HTERT RPE-1 (cell line): ENCODE results near the gene KRT74.
"Not testable (repeated sequence)": the region's sequence is repeated elsewhere in the genome, so short reads cannot be mapped to it uniquely, and the experiment has no call there.

Source experiments
- in situ Hi-C: fragments of 300-500 bp; cut with MboI; formaldehyde crosslinking; loops from 4 replicates; pipeline ENCODE4 v1.14.3; 2020; ENCODE audit warnings: low sequenced_read_pairs

Gene KRT74

DNA sequence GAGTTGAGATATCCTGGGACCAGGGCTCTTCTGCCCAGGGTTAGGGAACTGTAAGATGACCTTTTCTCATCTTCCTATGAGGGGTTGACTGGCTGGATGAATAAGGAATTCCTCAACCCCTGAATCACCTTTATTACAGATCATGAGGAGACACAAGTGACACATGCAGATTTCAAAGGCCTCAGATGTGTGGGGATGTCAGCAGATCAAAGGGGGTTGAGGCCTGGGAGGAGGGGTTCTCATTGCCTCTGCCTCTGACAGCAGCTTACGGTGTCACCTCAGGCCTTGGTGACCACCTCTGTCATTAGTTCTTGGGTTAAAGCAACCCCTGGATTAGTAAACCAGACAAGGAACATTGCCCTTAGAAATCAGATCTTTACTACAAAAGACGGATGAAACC is 29.7 kb upstream of the KRT74 start:
- in situ Hi-C loops = no loop called here

DNA sequence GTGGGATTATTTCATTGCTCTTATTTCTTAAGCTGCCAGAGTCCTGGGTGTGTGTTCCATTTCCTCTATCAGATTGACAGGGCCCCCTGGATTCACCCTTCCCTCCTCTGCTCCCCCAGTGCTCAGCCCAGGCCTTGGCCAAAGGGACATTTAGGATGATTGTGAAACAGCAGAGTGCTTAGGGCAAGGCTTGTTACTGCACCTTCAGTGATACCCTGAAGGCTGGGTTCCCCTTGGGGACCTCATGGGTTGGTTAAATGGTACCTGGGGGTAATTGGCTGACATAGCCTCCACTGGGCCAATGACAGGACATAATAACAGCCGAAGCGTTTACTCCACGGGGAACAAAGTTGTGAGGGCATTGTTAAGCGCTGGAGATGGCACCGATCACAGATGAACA is 28.9 kb upstream of the KRT74 start:
- in situ Hi-C loops = no loop called here

DNA sequence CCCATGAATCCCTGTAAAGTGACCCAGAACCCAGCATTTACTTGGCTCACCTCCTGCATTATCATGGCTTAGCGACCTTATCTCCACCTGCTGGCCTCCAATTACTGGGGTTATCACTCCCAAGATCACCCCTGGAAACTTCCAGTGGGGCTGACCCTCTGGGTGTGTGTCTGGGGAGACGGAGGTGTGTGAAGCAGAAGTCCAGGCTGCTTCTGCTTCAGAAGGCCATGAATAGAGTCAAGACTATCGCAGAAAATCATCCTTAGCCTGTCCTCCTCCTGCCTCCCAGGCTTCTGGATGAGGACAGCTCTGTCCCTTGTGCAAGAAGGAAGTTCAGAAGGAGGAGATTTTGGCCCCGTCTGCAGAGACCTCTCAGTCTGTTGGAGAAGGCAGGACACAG is 28.0 kb upstream of the KRT74 start:
- in situ Hi-C loops = no loop called here

DNA sequence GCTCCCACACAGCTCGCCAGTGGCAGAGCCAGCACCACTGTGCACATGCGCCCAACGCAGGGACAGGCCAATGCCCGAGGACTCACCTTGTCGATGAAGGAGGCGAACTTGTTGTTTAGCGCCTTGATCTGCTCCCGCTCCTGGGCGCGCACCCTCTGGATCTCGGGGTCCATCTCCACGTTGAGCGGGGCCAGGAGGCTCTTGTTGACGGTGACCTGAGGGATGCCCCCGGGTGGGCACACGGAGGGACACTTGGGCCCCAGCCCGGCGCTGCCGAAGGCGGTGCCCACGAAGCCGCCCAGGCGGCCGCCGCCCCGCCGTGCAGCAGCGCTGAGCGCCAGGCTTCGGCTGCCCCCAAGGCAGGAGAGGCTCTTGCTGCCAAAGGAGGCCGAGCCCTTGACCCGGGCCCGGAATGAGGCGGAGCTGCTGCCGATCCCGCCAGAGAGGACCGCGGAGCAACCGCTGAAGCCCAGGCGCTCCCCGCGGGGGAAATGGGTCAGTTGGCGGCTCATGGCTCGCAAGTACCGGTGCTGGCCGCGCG is 27.4 kb upstream of the KRT74 start, which contains the start of gene KRT72:
TSS of gene KRT72 (minus strand) at position 523 of the 541 bp plus-strand sequence. CDS start at position 512, 11 bp downstream.
- in situ Hi-C loops = no loop called here

DNA sequence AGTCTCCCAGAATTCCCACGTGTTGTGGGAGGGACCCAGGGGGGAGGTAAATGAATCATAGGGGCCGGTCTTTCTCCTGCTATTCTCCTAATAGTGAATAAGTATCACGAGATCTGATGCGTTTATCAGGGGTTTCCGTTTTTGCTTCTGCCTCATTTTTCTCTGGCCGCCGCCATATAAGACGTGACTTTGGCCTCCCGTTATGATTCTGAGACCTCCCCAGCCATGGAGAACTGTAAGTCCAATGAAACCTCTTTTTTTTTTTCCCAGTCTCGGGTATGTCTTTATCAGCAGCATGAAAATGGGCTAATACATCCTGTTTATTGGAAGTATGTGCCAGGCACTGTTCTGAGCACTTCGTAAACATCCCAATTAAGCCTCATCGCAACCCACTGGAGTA is 26.8 kb upstream of the KRT74 start:
- in situ Hi-C loops = no loop called here

DNA sequence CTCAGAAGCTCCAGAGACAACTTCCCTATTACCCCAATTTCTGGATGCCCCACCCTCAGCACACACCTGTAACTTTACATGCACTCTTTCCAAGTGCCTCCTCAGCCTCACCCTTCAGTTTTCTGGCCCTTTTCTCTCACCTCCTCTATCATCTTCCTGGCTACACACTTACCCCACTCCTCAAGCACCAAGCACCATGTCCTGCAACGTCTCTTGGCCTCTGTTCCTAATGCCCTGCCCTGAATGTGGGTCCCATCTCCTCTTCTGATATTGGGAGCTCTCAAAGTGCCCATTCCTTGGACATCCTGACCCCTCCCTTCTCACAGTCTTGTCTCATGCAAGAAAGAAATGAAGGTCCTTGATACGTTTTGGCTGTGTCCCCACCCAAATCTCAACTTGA is 26.4 kb upstream of the KRT74 start:
- in situ Hi-C loops = no loop called here

DNA sequence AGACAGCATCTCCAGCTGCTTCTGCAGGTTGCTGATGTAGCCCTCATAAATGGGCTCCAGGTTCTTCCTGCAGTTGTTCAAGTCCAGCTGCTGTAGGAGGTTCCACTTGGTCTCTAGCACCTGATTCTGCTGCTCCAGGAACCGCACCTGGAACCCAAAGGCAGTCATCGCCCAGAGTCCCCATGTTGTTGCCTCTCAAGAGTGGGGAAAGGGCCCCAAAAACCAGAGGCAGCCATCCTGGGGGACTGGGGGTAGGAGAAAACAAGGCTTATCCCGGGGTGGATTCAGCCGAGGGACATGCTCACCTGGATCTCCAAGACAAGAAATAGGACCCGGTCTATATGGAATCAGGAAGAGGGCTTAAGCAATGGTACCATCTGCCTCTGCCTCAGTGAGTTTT is 25.3 kb upstream of the KRT74 start:
- in situ Hi-C loops = no loop called here

DNA sequence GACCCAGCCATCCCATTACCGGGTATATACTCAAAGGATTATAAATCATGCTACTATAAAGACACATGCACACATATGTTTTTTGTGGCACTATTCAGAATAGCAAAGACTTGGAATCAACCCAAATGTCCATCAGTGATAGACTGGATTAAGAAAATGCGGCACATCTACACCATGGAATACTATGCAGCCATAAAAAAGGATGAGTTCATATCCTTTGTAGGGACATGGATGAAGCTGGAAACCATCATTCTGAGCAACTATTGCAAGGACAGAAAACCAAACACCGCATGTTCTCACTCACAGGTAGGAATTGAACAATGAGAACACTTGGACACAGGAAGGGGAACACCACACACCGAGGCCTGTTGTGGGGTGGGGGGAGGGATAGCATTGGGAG is 20.6 kb upstream of the KRT74 start:
- in situ Hi-C loops = not testable (repeated sequence)

DNA sequence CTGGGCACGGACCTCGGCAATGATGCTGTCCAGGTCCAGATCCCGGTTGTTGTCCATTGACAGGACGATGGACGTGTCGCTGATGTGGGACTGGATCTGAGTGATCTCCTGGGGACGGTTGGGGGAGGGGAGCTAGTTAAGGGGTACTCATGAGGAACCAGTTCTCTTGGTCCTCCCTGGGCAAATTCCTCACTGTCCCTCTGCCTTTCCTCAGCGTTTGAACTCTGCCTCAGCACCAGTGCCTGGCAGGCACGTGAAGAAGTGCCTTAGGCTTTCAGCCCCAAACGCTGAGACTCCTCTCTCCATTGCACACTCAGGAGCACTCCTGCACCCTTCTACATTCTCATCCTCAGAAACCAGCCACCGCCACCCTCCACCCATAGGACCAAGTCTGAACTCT is 17.9 kb upstream of the KRT74 start:
- in situ Hi-C loops = no loop called here

DNA sequence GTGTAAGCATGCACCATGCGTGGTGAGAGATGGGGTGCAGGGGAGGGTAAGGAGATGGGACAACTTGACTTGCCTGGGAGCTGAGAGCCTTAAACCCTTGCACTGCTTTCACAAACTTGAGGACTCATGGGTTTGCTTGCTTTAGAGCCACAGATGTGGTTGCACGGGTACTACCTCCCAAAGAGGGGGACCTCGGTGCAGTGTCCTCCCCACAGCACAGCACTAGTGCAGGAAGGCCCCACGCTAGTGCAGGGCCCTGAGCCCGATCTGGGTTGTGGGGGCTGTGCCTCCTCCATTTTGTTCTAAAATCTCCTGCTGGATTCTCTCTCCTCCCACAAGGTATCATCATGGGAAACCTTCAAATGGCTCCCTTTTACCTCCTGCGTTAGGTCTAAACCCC is 16.4 kb upstream of the KRT74 start:
- in situ Hi-C loops = no loop called here

DNA sequence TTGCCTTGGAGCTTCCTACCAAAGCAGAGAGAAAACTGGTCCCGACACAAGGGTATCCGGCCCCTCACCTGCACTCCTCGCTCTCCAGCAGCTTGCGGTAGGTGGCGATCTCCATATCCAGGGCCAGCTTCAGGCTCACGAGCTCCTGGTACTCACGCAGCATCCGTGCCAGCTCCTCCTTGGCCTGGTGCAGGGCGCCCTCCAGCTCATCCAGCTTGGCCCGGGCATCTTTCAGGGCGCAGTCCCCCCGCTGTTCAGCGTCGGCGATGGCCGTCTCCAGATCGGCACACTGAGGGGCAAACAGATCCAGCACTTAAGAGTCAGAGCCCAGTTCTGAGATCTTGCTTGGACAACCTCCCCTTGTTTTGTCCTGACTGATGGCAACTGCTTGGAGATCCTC is 13.9 kb upstream of the KRT74 start:
- in situ Hi-C loops = no loop called here

DNA sequence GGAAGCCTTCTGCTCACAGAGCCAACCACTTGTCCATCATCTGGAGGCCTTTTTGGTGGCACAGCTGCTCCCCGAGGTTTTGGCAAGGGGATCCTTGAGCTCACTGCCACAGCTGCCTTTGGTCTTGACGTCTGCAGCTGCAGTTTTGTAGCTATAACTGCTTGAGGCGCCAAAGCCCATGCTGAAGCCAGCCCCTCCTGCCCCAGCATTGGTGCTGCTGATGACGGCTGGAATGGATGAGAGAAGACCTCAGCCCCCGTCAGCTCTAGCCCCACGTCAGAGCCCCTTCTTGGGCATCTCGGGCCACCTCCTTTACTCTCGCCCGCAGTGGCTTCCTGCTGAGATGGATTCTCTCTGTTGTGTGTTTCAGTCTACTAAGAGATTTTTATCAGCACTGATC is 12.3 kb upstream of the KRT74 start:
- in situ Hi-C loops = no loop called here

DNA sequence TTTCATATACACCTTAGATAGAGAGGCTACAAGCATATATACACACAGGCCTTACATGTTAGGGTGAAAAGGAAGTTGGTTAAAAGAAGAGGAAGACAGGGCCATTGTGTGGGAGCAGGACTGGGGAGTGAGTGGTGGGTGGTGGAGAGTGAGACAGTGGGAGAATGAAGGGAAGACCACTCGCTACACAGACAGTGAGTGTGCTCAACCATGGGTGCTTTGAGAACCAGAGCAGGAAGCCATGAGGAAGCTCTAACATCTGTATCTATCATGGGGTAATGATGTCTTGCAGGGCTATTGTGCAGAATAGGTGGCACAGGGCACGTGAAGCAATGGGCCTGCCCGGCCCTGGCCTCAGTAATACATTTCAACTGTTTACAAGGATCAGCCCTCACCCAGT is 11.4 kb upstream of the KRT74 start:
- in situ Hi-C loops = no loop called here

DNA sequence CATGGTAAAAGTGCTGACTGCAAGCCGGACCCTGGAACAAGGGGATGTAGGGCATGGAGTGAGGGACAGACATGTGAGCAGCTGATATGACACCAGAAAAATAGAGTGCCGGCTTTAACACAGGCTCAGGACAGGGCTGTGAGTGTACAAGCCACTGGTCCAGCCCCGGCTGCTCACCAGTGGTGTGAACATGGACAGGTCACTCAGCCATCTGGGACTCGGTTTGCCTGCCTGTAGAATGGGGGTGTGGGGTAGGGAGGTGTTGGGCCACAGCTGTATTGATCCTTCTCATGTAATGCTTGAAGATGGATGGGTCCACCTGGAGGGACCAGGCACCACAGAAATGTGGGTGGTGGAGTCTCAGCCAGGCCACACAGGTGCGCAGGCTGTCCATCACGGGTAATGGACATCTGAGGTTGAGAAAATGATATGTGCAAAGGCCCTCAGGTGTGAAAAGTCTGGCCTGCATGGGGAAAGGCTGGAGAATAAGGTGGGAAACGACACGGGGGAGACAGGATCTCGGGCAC is 10.6 kb upstream of the KRT74 start:
- in situ Hi-C loops = no loop called here

DNA sequence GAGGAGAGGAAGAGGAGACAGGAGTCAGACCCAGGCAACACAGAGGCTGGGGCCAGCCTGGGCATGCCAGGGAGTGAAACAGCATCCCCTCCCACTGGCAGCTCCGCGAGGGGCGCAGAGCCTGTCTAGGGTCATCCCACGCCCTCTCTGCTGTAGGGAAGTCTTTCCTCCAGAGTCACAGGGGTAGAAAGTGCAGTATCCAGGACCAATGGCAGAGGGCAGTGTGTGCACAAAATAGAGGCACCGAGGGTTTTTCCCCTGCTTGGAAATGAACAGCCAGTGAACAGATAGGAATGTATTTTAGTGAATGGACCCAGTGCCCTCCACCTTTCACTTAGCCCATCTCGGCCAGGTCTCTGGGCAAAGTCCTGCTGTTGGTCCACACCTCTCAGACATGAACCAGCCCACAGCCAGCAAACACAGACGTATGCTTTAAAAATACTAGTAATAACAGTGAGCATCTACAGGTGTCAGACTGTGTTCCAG is 9.4 kb upstream of the KRT74 start:
- in situ Hi-C loops = no loop called here

DNA sequence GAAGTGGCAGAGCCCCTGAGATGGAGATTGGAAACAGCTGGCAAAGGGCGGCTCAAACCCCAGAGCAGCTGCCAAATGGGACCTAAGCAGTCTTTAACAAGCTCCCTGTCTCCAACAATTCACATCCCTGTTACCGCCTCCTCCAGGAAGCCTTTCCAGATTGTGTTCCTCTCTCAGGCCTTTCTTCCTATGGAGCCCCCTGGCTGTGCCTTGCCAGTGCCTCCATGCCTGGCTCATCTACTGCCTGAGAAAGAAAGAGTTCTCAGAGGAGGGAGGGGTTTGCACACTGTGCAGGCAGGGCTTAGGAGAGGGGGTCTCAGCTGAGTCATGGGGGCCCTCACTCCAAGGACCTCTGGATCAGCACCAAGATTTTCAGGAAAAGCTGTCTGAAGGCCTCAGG is 8.8 kb upstream of the KRT74 start:
- in situ Hi-C loops = no loop called here

DNA sequence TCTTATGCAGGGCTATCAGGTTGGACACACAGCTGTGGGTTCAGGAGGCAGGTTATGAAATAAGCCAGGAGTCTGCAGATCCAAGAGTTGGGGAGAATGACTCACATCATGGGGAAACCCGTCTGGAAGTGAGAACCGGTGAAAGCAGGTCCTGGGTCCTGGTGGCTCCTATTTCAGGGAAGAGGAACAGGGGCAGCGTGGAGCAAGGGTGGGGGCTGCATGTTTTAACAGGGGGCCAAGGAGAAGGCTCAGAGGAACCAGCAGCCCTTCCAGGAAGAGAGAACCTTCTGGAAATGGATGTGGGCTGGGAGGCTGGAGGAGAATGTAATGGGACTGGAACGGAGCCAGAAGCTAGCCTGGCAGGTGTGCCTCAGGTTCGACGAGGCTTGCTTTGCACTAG is 7.8 kb upstream of the KRT74 start:
- in situ Hi-C loops = no loop called here

DNA sequence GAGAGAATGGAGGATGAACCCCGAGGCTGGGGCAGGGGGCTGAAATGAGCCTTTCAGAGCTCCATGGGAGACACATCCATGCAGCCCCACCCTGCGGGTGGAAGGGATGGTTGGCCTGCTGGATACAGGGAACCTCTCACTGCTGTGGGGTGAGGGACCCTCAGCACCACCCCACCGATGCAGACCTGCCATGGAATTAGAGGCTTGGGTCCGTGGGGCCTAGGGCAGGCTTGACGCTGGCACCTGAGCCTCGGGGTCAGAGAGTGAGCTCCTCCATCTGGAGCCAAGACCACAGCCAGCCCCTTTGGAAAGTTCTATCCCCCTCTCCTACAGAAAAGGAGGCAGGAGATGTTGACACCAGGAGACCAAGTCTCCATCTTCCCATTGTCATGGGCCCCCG is 7.4 kb upstream of the KRT74 start:
- in situ Hi-C loops = no loop called here

DNA sequence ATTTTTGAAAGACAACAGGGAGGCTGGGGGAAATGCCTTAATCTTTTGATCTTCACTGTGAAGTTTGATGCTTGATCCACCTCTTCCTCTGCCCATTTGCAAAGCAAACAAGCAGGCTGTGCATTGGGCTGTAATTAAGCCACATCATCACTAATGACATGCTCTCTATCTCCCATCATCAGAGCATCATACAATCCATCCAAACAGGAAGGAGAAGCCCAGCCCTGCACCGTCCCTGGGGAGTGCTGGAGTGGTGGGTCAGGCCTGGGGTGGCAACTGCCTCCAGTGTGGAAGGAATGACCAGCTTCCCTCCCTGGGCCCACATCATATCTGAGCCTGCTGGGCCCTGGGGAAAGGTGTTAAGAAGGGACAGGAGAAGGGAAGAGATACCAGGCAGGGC is 6.9 kb upstream of the KRT74 start:
- in situ Hi-C loops = no loop called here

DNA sequence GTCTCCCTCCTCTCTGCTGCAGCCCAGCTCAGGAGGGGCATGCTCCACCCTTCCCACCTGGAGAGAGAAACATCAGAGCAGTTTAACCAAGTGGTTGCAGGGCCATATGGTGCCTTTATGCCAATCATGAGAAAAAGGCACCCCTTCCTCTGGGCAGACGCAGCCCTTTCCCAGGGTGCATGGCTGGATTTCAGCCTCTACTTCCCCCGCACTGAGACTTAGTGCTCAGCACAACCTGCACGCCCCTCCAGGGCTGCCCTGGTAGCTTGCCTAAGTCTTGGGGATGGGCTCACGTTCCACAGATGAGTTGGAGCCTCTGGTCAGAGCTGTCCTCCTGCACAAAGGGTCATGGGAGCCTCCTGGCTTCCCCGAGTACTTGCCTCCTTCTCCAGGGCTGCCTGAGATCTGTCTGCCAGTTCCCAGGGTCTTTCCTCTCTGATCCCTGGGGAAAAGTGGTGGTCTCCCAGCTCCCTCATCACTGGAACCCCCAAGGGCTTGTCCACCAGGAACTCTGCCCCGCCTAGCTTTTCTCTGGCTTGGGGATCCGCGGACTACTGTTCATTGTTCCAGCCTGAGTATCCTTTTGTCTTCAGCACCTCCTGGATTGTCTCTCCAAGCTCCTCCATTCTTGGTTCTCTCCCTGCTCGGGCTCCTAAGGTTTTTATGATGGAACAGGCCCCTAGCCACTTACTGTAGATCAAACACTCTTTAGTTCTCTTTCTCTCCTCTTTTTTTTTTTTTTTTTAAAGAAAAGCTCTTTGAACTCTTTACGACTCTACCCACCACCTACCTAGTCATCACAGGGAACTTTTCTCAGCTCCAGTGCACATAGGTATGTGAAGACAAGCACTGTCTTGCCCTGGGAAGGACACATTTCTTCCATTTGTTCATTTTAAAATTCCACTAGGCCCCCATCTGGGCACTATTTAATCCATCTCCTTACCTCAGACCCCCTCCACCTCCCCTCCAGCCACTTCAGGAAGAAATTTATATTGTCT is 6.1 kb upstream of the KRT74 start:
- in situ Hi-C loops = no loop called here

DNA sequence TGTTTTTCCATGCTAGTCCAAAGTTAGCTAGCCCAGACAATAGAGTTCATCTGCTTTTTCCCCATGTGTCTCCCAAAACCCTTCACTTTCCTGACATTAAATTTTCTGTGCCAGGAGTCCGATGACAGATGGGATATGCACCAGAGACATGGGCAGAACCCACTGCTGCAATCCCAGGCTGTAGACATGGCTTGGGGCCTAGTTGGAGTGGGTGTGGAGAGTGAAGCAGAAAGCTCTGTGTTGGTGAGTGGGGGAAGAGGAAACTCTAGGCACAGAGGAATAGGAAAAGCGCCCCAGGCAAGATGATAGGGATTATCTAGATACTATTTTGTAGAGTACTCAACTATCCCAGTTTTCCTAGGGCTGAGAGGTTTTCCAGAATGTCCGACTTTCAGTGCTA is 4.8 kb upstream of the KRT74 start:
- in situ Hi-C loops = no loop called here

DNA sequence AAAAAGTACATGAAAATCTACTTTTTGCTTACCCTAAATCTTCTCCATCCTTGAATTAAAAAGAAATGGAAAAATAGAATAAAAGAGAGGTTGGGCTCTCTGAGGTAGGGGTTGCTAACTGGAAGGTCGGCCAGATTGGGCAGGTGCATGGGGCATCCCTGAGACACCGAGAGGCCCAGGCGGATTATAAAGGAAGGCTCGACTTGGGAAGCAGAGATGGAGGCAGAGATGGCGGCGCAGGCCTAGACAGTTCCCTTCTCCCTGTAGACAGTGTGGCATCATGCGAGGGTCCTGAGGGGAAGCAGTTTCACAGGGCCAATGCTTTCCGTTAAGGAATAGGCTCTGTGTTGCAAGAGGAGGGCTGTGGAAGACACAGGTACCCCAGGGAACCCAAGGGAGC is 3.7 kb upstream of the KRT74 start:
- in situ Hi-C loops = no loop called here
